ENCODE results near the gene LMTK2.

Gene LMTK2

DNA sequence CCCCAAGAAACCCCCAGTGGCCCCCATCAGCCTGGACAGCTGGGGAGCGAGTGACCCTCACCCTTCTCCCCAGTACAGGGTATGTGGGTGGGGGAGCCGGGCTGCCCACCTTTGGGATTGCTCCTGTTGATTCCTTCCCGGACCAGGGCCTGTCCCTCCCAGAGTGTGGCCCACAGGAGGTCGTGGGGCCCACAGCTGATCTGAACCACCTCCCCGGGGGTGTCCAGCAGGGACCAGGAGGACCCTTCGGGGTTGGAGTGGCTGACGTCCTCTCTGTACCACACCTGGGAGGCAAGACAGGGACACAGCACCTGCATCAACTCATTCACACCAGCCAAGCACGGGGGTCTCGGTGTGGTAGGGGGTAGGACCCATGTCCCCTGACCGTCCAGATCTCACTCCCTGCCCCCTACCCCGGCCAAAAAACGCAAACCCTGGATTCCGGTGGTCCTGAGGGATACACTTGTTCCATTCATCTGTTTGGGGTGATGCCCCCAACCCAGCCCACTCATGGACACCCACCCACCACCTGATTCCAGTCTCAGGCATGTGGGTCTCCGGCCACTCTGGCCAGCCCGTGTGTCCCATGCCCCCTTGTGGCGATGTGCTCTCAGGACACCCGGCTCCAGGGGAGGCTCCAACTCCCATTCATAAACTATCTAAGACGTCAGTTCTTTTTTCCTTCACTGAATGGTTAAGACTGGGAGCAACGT is 134.5 kb downstream of the LMTK2 start:
- no peak for DNase-seq

DNA sequence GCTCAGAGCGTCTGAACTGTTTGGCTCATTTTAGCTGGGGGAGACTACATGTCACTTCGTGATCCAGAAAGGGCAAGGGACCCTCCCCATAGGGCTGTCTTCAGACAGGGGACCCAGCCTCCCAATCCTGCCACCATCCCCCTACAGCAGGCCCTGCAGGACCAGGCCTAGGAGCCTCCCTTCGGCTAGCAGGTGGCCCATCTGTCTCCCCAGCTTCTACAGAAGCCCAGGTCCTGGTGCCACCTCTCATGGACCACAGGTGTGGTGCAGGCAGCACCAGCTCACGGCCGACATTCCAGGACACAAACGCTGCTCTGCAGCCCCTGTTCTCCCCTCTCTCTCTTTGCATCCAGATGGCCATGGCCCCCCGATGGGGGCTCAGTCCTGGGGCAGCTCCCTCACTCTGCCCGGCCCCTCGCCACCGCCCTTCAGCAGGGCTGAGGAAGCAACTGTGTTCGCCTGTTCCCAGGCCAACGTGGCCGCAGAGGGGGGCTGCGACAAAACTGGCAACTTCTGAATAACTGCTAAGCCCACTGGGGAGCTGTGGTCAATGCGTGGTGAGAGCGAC is 135.1 kb downstream of the LMTK2 start:
- DNase-seq: no peak

DNA sequence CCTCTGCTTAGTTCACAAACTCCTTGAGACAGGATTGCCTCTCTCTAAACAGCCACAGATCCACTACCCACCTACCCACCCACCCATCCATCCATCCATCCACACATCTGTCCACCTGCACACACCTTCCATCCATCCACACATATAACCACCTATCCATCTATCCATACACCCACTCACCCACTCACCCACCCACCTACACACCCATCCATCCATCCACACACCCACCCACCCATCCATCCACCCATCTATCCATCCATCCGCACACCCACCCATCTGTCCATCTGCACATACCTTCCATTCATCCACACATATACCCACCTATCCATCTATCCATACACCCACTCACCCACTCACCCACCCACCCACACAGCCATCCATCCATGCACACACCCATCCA is 135.7 kb downstream of the LMTK2 start:
- DNase-seq: no peak

DNA sequence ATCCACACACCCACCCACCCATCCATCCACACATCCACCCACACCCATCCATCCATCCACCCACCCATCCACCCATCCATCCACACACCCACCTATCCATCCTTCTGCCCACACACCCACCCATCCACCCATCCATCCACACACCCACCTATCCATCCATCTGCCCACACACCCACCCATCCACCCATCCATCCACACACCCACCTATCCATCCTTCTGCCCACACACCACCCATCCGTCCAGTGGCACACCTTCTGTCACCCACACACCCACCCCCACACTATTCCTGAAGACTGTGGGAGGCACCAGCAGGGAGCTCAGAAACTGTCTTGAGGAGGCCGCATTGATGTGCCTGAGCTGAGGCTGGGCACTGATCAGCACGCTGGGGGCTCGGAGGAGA is 136.3 kb downstream of the LMTK2 start:
- DNase-seq: no peak

DNA sequence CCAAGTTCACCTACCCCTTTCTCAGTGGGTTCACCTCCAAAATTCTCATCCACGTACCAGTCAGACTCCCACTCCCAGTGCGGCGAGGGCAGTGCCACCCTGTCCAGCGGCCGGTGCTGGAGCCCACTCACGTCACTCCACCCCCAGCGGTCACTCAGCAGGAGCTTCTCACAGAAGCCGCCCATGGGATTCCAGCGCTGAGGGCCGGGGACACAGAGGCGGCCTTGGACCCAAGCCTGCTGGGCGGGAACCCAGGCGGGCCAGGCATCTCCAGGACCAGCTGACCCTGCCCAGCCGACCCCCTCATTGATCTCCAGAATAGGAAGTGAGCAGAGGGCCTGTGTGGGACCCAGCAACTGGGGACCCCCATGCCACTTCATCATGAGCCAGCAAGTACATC is 138.2 kb downstream of the LMTK2 start:
- DNase-seq: no peak

DNA sequence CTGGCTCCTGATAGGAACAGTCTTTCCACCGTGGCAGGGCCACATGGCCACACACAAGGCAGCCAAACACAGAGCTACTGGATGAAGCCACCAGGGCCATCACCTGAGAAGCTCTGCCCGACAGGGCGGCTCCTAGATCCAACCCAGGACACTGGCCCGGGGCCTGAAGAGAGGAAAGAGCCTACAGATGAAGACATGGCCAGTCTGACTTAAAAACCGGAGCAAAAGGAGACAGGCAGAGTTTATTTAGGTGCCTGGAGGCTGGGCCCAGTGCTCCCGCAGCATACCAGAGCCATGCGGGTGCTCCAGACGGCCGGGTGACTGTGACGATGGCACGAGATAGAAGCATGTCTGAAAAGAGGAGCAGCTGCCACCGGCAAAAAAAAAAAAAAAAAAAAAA is 141.5 kb downstream of the LMTK2 start:
- DNase-seq: no peak

DNA sequence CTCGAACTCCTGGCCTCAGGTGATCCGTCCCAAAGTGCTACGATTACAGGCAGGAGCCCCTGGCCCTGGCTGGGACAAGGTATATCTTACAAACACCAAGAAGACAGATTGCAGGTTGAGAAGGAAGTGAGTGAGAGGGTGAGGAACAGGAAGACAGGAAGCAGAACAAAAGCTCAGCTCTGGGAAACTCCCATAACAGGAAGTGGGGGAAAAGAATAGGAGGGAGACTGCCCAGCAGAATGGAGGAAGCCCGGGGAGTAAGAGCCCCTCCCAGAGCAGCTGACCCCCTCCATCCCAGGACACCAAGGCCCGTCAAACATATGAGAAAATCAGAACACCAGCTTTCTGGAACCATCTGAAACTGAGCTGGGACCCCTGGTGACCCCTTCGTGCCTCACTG is 142.4 kb downstream of the LMTK2 start:
- no peak for DNase-seq

DNA sequence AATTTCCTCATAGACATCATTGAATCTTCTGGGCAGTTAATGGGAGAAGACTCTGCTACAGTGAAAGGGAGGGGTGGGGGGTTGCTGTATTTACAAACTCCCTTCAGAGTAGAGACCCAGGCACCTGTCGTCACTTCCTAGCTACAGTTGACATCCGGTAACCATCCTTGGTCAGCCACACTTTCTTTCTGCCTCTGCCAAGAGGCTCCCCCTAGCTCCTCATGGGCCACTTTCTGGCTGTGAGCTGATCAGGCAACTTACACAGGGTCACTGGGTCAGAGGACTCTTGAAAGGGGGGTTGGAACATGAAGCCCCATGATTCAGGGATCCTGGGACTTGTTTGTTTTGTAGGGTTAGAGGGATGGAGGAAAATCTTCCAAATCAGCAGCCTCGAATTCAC is 144.1 kb downstream of the LMTK2 start:
- DNase-seq: no peak

DNA sequence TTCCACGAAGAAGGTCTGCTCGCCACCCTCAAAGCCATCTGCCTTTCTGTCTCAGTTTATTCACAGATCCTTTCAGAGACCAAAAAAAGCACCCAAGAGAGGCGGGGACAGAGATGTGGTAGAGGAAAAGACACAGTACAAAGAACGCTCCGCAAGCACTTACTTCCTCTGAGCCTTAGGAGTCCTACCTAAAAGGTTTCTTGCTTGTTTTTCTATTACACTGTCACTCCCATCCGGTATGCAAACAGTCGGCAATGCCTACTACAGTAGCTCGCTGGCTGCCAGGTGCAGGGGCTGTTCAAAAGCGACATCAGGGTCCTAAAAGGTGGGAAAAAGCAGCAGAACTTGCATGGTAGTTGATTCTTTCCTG is 144.6 kb downstream of the LMTK2 start:
- no peak for DNase-seq

DNA sequence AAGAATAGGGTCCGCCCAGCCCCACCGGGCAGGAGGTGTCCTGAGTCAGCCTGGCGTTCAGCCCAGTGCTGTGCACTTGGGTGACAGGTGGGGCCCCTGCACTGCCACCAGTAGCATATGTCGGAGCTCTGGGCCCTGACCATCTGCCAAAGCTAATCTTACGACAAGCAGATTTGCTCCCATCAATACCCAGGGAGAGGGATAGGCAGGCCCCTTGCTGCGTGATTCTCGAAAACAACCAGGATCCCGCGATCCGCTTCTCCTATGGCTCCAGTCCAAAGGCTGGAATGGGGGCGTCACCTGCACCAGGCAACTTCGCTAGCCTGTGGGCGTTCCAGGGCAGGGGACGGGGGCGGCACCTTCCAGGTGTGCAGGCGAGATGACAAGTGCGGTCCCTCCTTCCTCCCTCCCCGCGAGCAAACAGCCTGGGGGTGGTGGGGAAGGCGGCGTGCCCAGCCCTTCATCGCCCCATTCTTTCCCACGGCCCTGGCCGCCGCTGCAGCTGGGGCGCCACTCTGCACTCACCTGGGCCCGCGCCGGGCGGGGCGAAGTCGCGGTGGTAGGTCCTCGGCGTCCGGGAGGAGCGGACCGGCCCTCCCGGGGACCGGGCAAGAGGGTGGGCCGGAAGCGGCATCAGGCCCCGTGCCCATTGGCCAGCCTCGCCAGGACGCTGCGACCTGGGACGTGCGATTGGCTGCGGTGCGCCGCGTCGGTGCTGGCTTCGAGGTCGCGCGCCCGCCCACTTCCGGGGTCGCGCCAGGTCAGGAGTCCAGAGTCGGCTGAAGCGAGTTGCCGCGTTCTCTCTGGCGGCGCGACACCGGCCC is 145.2 kb downstream of the LMTK2 start, which contains the start of gene TECPR1:
Gene TECPR1 (minus strand): TSS at position 632 of the 824 bp plus-strand sequence. CDS start 6,086 bp downstream, outside the sequence.
- peak; percentile 61 for DNase-seq

DNA sequence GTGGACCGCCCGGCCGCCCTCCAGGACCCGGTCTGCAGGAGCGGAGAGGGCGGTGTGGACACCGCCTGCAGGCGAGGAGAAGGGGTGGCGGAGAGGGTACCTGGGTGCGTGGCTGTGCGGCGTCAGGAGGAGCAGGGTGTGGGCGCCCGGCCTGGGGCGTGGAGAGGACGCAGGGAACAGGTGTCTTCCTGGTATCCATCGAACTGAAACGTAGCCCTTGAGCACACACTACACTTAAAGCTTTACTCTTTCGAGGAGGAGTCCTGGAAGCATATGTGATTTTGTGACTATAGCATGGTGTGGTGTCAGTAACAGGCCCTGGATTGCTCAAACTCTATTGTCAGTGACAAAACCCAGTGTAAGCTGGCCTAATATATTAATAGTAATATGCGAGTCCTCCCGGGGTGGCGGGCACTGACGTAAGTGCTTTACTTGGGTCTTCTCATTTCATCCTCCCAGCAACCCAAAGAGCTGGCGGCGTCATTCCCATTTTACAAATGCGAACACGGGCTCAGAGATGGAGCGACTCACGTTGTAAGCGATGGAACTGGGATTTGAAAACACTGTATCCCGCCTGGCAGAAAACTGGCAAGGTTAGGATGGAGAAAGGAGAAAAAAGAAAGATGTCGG is 145.9 kb downstream of the LMTK2 start:
- DNase-seq: no peak

DNA sequence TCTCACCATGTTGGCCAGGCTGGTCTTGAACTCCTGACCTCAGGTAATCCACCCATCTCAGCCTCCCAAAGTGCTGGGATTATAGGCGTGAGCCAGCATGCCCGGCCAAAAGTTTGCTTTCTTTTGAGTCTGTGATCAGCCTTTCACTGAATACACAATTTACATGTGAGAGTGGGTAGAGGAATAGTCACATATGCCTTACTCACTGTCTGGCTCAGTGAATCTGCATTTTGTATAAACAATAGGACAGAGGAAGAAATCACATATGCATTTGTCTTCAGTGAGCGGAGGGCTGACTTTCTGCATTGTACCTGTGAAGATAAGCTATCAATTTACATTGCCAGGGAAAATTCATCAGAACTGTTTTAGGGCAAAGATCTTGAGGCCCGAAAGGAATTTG is 147.9 kb downstream of the LMTK2 start:
- no peak for DNase-seq

DNA sequence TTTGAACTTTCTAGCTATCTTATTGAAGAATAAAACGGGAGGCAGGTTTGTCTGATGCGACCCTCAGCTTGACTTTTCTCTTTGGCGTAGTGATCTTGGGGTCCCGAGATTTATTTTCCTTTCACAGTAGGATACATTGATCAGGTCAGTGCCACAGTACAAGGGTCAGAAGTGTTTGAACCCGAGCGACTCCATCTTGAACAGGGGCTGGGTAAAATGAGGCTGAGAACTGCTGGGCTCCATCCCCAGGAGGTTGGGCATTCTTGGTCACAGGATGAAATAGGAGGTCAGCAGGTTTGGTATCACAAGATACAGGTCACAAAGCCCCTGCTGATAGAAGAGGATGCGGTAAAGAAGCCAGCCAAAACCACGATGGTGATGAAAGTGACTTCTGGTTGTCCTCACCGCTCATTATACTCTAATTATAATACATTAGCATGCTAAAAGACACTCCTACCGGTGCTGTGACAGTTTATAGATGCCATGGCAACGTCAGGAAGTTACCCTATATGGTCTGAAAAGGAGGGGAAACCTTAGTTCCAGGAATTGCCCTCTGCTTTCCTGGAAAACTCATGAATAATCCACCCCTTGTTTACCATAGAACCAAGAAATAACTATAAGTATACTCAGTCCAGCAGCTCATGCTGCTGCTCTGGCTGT is 148.4 kb downstream of the LMTK2 start:
- no peak for DNase-seq

DNA sequence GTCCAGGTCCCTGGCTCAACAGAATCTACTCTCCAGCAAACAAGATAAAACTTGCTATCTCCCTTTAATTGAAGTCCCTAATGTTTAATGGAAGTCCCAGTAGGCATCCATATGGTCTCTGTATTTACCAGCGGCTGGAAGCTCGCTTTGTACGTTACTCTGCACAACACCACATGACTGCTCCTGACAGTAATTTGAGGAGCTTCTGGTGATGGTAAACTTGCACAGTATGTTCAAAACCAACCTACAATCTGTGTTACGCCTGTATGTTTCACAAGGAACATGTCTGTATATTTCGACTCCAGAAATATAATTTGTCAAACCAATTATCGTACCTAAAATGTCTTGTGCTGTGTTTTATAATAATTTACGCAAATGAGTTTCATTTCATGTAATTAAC is 149.8 kb downstream of the LMTK2 start:
- DNase-seq: no peak

DNA sequence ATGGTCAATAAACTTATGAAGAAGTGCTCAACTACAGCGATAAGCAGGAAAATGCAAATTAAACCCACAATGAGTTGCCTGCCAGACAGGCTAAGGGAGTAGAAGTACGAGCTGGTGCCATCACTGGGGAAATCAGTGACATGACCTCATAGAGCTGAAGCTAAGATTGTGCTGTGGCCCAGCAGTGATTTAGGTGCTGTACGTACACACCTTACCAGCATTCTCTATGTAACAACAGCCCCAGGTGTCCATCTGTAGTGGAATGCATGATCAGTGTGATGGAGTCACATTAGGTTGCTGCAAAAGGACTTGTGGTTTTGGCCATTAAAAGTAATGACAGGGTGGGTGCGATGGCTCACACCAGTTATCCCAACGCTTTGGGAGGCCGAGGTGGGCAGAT is 151.0 kb downstream of the LMTK2 start:
- DNase-seq: no peak
